ENCODE results near the gene ACTL10. TPM values are rescaled to one million over a fixed set of nuclear protein-coding genes. Genes with fewer than 3 reads are reported as not detected.

The ACTL10 gene
- total and polyA plus RNA-seq, 2 of the 13 experiments (the other 11 are each of a cell fraction or from before 2014, with no cell fraction given): not detected

- TF ChIP-seq ARID3A (IDR thresholded peaks at IDR 0.05; ENCODE audit: low read depth, low read length) (no peak), YEATS4 (CRISPR knock-in tag; IDR thresholded peaks at IDR 0.05; ENCODE audit: borderline replicate concordance) (no peak), ZBTB14 (CRISPR knock-in tag; IDR thresholded peaks at IDR 0.05) (no peak), THYN1 (CRISPR knock-in tag; IDR thresholded peaks at IDR 0.05; ENCODE audit: borderline replicate concordance, low read depth) (no peak), ZNF251 (CRISPR knock-in tag; IDR thresholded peaks at IDR 0.05) (no peak), ZNF224 (CRISPR knock-in tag; IDR thresholded peaks at IDR 0.05) (no peak), DZIP1 (CRISPR knock-in tag; IDR thresholded peaks at IDR 0.05) (no peak), ZNF607 (CRISPR knock-in tag; IDR thresholded peaks at IDR 0.05; ENCODE audit: borderline replicate concordance) (no peak), NFIB (CRISPR knock-in tag; IDR thresholded peaks at IDR 0.05; ENCODE audit: borderline replicate concordance) (no peak), ZFY (CRISPR knock-in tag; IDR thresholded peaks at IDR 0.05) (no peak), NPAS2 (CRISPR knock-in tag; IDR thresholded peaks at IDR 0.05; ENCODE audit: borderline replicate concordance) (no peak), ZFAT (CRISPR knock-in tag; conservative IDR thresholded peaks at IDR 0.05) (0 out of 2 replicates have a peak, but pooled peaks have one; percentile 47), RAD51 (IDR thresholded peaks at IDR 0.05; ENCODE audit: borderline replicate concordance) (no peak), ZNF383 (CRISPR knock-in tag; IDR thresholded peaks at IDR 0.05; ENCODE audit: borderline replicate concordance) (0 out of 2 replicates have a peak, but pooled peaks have one; percentile 4), TFAP4 (IDR thresholded peaks at IDR 0.05; ENCODE audit: borderline replicate concordance, low read depth) (peak; percentile 38; the same call in 1 of the 2 replicates), CENPT (CRISPR knock-in tag; IDR thresholded peaks at IDR 0.05; ENCODE audit: low read depth) (no peak), CREBL2 (CRISPR knock-in tag; IDR thresholded peaks at IDR 0.05; ENCODE audit: borderline replicate concordance) (peak; percentile 41; the same call in 1 of the 2 replicates), ATF5 (CRISPR knock-in tag; IDR thresholded peaks at IDR 0.05; ENCODE audit: low read depth) (no peak), TGIF2 (CRISPR knock-in tag; IDR thresholded peaks at IDR 0.05) (peak; percentile 39; the same call in 1 of the 2 replicates), CERS6 (CRISPR knock-in tag; IDR thresholded peaks at IDR 0.05) (no peak), HES4 (CRISPR knock-in tag; IDR thresholded peaks at IDR 0.05; ENCODE audit: borderline replicate concordance) (no peak)
Observed at GRCh38 chr20:33664085-33664761, 2.5 kb upstream of the ACTL10 start (continued).
